Measurements from ENCODE around the gene ATP11A. TPM values are rescaled to one million over a fixed set of nuclear protein-coding genes. Genes with fewer than 3 reads are reported as not detected.
A peak's percentile ranks its signal among the peaks of the same experiment; 100 is the strongest.

Gene ATP11A
- total RNA-seq, 3 donors from 2014 or later = 15.5 to 28.7 (median 19.4) TPM

DNA sequence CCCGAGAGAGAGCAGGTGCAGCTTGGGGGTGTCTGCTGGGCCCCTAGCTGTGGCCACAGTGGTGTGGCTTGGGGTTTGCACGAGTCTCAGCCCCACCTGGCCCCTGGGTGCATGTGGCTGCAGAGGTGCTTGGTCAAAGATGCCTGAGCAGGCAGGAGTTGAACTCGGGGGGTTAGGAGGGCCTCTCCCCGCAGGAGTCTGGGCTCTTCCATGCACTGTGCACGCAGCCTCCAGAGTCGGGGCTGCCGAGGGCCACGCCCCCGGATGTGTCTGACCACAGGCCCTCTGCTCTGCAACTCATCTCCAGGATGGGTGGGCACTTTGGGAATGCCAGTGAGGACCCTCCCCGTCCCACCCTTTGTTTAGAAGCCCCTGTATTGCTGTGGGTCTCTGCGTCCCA lies 187.7 kb downstream of the ATP11A start:
- intact Hi-C loops (cut with DNase I, micrococcal nuclease) = loop anchor here in 1 of 2 donors (10.0 kb wide), 1 partner anchor 243 kb away; no protein-coding TSS in a partner anchor
- DNase-seq = peak in 1 of 3 donors; percentile 29
- no peak for ATAC-seq

GRCh38 chr13:112877976-112878955 lies 188.4 kb downstream of the ATP11A start:
- DNase-seq = peak in 1 of 3 donors; percentile 17
- no peaks in the 10 kb centered on the region for H3K36me3 ChIP-seq (ENCODE audit: low read depth)
- TF ChIP-seq CTCF (IDR thresholded peaks at IDR 0.05) = no peak

More for the DNA sequence above, 187.7 kb downstream of the ATP11A start:
- H3K4me3 ChIP-seq = no peak overlapping the region
- TF ChIP-seq CTCF (IDR thresholded peaks at IDR 0.05) = no peak
- H3K9me3 ChIP-seq = no peaks in the 10 kb centered on the region
- H3K36me3 ChIP-seq (ENCODE audit: low read depth) = no peaks in the 10 kb centered on the region
- H3K4me1 ChIP-seq (ENCODE audit: low read depth) = no peaks in the 10 kb centered on the region

GRCh38 chr13:112879283-112879833 lies 189.5 kb downstream of the ATP11A start:
- Histone ChIP-seq H3K36me3 (ENCODE audit: low read depth) (no peaks in the 10 kb centered on the region), H3K4me3 (no peak overlapping the region), H3K4me1 (ENCODE audit: low read depth) (no peaks in the 10 kb centered on the region), H3K9me3 (no peaks in the 10 kb centered on the region)
- intact Hi-C loops (cut with DNase I, micrococcal nuclease) = loop anchor here in 1 of 2 donors (10.0 kb wide), 1 partner anchor 245 kb away; no protein-coding TSS in a partner anchor
- ATAC-seq (no peak), DNase-seq (peak in 1 of 3 donors; percentile 22)
- TF ChIP-seq CTCF (IDR thresholded peaks at IDR 0.05) = no peak

More at GRCh38 chr13:112877976-112878955, 188.4 kb downstream of the ATP11A start:
- intact Hi-C loops (cut with DNase I, micrococcal nuclease) = loop anchor here in 1 of 2 donors (10.0 kb wide), 1 partner anchor 243 kb away; no protein-coding TSS in a partner anchor
- Histone ChIP-seq H3K4me3 (no peak overlapping the region), H3K4me1 (ENCODE audit: low read depth) (no peaks in the 10 kb centered on the region), H3K9me3 (no peaks in the 10 kb centered on the region)
- ATAC-seq = no peak

DNA sequence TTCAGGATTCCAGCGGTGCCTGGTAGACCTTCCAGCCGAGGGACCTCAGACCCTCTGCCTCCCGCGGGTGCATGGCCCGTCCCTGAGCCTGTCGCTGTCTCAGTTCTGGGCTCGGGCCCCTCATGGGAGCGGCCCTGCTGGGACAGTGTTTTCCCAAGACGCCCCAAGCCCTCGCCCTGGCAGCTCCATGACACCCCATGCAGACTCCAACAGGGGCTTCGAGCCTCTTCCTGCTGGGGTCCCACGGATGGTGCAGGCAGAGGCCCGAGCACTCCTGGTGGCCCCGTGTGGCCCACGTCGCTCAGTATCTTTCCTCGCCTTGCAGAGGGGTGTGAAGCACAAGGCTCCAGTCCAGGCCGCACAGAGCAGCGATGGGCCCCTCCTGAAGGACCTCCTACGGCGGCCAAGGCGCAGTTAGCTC lies 190.4 kb downstream of the ATP11A start:
- no peaks in the 10 kb centered on the region for H3K4me1 ChIP-seq (ENCODE audit: low read depth)
- no peaks in the 10 kb centered on the region for H3K36me3 ChIP-seq (ENCODE audit: low read depth)
- peak in 1 of 3 donors; percentile 31 for DNase-seq
- no peak for ATAC-seq
- H3K9me3 ChIP-seq = no peaks in the 10 kb centered on the region
- no peak overlapping the region for H3K4me3 ChIP-seq
- intact Hi-C loops (cut with DNase I, micrococcal nuclease) = no loop called here
- TF ChIP-seq CTCF (IDR thresholded peaks at IDR 0.05) = no peak

- intact Hi-C loops (cut with DNase I, micrococcal nuclease) = no loop called here
- DNase-seq = peak in 1 of 3 donors; percentile 46
- no peaks in the 10 kb centered on the region for H3K4me1 ChIP-seq (ENCODE audit: low read depth)
- H3K36me3 ChIP-seq (ENCODE audit: low read depth) = no peaks in the 10 kb centered on the region
- no peak for ATAC-seq
- H3K9me3 ChIP-seq = no peaks in the 10 kb centered on the region
- no peak overlapping the region for H3K4me3 ChIP-seq
- TF ChIP-seq CTCF (IDR thresholded peaks at IDR 0.05) = no peak
Measured at GRCh38 chr13:112880976-112881540, 191.2 kb downstream of the ATP11A start.

Data from mucosa of descending colon (tissue), 3 donors.